ENCODE results near the gene SNTG2.
A peak's percentile ranks its signal among the peaks of the same experiment; 100 is the strongest.
"Not testable (repeated sequence)": the region's sequence is repeated elsewhere in the genome, so short reads cannot be mapped to it uniquely, and the experiment has no call there.

The SNTG2 gene

DNA sequence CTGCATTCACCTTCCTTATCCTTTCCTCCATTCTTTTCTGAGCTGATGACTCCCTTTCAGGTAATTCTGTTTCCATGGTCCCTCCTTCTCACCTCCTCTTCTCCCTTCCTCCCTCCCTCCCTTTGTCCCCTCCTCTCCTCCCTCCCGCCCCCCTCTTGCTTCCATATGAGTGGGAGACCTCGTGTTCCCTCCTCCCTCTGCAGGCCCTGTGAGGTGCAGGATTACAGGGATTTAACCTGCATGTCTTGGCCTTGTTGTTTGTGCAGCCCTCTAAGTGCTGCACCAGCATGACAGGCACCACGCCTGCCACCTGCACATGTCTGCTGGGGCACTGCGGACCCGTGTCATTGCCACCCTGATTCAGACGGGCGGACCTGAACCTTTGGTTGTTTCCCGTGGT lies 103.1 kb downstream of the SNTG2 start:
- no peak for DNase-seq (ENCODE audit: low spot score)

- no peak for DNase-seq (ENCODE audit: low spot score)
Observed at GRCh38 chr2:1054399-1054798, 103.8 kb downstream of the SNTG2 start.

- peak; percentile 92 for DNase-seq (ENCODE audit: low spot score)
Observed at GRCh38 chr2:1055014-1055595, 104.5 kb downstream of the SNTG2 start.

DNA sequence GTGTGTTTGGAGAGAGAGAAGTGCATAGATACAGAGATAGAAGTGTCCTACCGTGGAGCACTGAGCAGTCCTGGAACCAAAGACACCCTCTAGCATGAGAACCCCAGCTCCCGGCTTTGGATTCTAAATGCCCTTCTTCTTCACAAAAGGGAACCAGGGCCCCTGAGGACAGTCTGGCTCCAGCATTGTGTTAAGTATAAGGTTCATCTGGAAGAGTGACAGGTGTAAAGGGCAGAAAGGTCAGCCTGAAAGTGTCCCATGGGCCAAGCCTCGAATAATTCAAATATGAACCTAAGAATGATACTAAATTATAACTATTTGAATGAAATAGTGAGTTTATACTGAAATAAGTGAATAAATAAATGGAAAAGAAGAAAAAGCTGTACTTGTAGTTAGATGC lies 109.7 kb downstream of the SNTG2 start:
- no peak for DNase-seq (ENCODE audit: low spot score)

- DNase-seq (ENCODE audit: low spot score): no peak
Observed at GRCh38 chr2:1060987-1061386, 110.3 kb downstream of the SNTG2 start.

GRCh38 chr2:1068241-1068640 lies 117.6 kb downstream of the SNTG2 start:
- no peak for DNase-seq (ENCODE audit: low spot score)

- DNase-seq (ENCODE audit: low spot score): no peak
Observed at GRCh38 chr2:1068822-1069221, 118.2 kb downstream of the SNTG2 start.

GRCh38 chr2:1069847-1070246 lies 119.2 kb downstream of the SNTG2 start:
- no peak for DNase-seq (ENCODE audit: low spot score)

GRCh38 chr2:1070601-1071000 lies 120.0 kb downstream of the SNTG2 start:
- no peak for DNase-seq (ENCODE audit: low spot score)

DNA sequence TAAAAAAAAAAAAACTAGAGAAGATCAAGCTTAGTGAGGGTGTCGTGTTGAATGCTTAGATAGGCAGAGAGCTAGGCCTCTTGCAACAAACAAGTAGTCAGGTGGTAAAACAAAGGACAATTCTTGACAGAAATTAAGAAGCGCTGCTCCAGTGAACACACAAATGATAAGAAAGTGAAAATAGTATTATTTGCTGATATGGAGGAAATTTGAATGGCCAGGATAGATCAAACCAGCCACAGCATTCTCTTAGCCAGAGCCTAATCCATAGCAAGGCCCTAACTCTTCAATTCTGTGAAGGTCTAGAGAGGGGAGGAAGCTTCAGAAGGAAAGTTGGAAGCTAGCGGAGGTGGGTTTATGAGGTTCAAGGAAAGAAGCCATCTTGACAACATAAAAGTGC lies 121.0 kb downstream of the SNTG2 start:
- DNase-seq (ENCODE audit: low spot score): no peak

- DNase-seq (ENCODE audit: low spot score): no peak
Observed at GRCh38 chr2:1072250-1072649, 121.6 kb downstream of the SNTG2 start.

GRCh38 chr2:1077911-1078310 lies 127.3 kb downstream of the SNTG2 start:
- no peak for DNase-seq (ENCODE audit: low spot score)

GRCh38 chr2:1078326-1078725 lies 127.7 kb downstream of the SNTG2 start:
- DNase-seq (ENCODE audit: low spot score): no peak

DNA sequence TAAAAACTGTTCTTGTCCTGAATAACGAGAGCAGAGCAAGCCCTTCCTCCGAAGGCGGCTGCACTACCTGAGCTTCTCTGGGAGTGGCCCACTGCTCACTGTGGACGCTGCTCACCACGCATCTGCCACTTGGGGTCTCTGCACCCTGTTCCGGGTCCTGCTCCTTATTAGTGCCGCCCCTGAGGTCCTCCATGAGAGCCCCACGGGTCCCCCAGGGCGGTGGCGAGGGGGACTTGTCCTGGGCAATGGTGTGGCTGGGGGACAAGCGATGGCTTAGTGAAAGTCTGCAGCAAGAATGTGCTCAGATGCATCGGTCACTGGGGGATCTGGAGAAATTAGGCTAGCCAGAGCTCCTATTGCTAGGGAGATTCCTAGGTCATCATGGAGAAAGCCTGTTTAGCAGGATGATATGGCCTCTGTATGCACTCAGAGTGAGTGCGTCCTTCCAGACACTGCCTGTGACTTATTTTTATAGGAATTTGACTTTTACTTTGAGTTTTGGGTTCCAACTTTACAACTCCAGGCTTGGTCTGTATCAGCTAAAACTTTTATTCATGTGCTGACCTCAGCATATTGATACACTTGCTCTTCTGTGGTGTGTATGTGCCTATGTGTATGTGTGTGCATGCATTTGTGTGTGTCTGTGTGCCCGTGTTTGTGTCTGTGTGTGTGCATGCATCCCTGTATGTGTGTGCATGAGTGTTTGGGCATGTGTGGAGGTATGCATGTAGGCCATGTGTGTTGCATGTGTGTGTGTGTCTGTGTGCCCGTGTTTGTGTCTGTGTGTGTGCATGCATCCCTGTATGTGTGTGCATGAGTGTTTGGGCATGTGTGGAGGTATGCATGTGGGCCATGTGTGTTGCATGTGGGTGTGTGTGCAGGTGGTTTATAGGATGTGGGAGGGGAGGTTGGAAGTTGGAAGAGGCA lies 129.5 kb downstream of the SNTG2 start:
- DNase-seq (ENCODE audit: low spot score): no peak

DNA sequence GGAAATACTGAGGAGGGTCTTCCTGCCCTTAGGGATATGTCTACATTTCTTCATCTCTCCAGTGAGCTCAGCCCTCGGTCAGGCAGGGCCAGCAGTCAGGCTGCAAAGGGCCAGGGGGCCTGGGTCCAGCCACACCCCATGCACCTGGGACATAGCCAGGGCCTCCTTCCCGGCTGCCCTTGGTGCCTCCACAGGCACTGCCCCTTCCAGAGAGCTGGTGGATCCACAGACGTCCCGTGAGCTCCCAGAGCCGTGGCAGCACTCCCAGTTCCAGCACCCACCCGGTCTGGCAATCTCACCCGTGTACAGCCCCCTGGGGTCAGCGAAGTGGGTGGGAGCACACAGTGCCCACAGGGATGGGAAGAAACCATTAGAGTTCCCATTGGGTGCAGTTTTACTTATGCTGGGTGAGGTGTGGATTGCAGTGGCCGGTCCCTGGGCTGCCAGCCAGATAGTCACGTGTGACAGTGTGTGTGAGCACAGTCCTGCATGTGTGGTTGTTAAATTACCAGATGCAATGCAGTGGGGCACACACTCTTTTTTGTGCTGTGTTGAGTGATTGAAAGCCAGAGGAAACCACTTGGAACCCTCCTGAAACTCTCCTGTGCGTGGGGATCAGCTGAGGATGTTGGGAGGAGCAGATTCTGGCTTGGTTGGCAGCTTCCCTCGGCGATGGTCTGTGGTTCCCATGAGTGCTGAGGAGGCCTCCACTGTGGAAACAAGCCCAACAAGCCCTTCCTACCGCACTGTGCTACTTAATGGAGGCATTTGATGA lies 131.0 kb downstream of the SNTG2 start:
- DNase-seq (ENCODE audit: low spot score): peak; percentile 65

DNA sequence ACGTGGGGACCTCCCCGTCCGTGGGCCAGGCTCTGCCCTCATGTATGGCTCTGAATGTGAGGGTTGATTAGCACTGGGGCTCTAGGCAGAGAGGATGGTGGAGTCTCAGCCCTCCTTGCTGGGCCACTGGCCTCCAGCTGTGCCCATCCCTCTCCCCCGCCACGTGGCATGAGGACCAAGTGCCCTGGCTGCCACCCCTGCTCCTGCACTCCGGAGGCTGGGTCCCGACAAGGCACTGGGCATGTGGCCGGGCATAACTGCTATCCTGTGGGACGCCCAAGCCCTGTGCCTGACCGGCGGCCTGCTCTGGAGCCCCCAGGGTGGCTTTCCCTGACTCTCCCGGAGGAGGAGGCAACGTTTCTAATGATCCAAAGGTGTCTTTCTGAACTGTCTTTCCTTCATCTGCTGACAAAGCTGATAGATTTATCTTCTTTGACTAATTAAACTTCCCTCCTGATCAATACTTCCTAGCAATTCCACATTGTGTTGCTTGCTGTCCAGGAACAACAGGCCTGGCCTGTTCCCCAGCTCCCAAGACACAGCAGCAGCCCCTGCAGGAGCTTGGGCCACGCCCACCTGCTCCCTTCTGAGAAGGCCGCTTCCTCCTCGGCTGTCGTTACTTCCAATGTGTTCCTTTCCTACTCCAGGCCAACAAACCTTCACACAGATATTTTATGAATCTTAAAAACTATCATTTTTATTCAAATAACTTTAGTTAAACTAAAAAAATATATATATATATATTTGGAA lies 132.0 kb downstream of the SNTG2 start:
- DNase-seq (ENCODE audit: low spot score): no peak

DNA sequence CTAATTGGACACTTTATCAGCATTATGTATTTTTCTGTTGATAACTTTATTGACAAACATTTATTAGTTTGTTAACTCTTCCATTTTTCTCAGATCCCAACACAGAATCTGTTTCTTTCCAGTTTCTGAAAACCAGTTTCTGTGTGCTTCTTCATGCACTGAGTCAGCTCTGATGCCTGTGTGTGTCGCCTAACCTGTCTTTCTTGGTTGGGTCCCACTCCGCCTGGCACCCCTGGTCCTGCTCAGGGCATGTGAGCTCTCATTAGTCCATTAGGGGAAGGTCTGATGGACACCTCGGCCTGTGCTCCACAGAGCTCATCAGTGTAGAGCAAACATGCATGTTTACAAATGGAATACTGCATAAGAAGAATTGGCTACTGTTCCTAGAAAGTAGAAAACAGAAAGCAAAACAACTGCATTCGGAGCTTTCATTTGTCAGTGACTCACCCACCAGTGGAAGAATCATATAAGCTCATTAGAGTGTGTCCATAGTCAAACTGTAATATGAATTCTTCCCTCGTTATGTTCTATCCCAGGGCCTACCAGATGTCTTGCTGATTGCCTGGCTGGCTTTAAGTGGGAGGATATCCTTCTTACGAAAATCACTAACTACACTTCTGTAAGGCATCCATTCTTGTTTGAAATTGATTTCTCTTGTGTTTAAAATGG lies 137.7 kb downstream of the SNTG2 start:
- DNase-seq (ENCODE audit: low spot score): peak; percentile 33

DNA sequence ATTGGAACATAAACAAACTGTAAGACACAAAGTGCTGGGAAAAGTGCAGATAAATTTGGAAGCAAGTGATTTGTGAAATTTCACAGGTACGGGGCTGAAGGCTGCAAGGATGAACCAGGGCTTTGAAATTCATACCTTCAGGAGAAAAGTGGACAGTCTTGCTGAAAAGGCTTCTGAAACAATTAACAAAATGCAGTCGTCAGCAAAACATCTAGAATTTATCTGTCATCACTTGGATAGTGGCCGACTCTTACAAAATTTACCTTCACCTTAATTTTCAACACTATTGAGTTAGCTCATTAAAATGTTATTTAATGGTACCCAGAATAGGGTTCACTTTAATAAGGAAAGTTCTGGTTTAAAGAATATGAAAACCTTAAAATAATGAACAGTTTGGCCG lies 138.3 kb downstream of the SNTG2 start:
- no peak for DNase-seq (ENCODE audit: low spot score)

- DNase-seq (ENCODE audit: low spot score): peak; percentile 50
Observed at GRCh38 chr2:1091895-1092585, 141.4 kb downstream of the SNTG2 start.

GRCh38 chr2:1093668-1094067 lies 143.0 kb downstream of the SNTG2 start:
- DNase-seq (ENCODE audit: low spot score): not testable (repeated sequence)

DNA sequence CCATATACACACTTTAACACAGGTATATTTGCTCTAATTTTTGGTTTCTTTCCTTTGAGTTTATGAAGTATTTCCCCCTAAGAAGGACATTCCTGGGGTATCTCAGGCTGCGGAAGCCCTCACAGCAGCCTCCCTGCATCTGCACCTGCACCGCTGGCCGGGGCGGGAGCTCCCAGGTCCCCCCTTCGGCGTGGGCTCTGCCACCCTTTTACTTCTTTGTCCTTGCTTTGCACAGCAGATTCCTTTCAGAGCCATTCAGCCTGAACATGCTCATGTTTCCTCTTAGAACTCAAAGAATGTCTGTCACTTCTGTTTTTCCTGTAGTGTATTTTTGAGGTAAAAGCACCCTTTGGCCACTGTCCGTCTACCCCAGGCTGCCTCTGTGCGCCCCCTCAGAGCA lies 146.5 kb downstream of the SNTG2 start:
- DNase-seq (ENCODE audit: low spot score): no peak

Data from GM03348 (cell line).